Activated CD4-positive, alpha-beta T cell treated with anti-CD3 and anti-CD28 coated beads, Interleukin-2, amount 10 ng/mL, durations not matched to agents 24 days and 14 days (primary cell): ENCODE measurements around the gene CUL9. TPM values are rescaled to one million over a fixed set of nuclear protein-coding genes. Genes with fewer than 3 reads are reported as not detected.
A peak's percentile ranks its signal among the peaks of the same experiment; 100 is the strongest.

ENCODE experiments used
- DNase-seq: peaks from one replicate; pipeline ENCODE4 v3.0.0; 2022
- H3K27ac Mint-ChIP-seq: one replicate; pipeline ENCODE4 v1.8.0; 2022; ENCODE audit warnings: mild to moderate bottlenecking, mixed read lengths
- H3K27me3 Mint-ChIP-seq: one replicate; pipeline ENCODE4 v1.8.0; 2022; ENCODE audit warnings: mixed read lengths
- H3K36me3 Mint-ChIP-seq: one replicate; pipeline ENCODE4 v1.8.0; 2022; ENCODE audit warnings: low read depth, mild to moderate bottlenecking, mixed read lengths
- H3K4me1 Mint-ChIP-seq: one replicate; pipeline ENCODE4 v1.8.0; 2021; ENCODE audit warnings: mixed read lengths
- H3K4me3 Mint-ChIP-seq: one replicate; pipeline ENCODE4 v1.8.0; 2022; ENCODE audit warnings: mild to moderate bottlenecking, moderate library complexity, mixed read lengths
- H3K9me3 Mint-ChIP-seq: one replicate; pipeline ENCODE4 v1.8.0; 2021; ENCODE audit warnings: mixed read lengths
- intact Hi-C: fragments of 100-400 bp; cut with micrococcal nuclease; formaldehyde crosslinking; loops from one replicate; pipeline ENCODE4 v1.15.1; 2023
- total RNA-seq: library from RNA; stranded (reverse); gene quantifications from 2 replicates; pipeline ENCODE4 v1.2.3, GENCODE V29; 2022

The CUL9 gene
- total RNA-seq, 1 donor from 2014 or later = 38.1 TPM

GRCh38 chr6:43255408-43256054 is 73.5 kb downstream of the CUL9 start:
- Mint-ChIP-seq H3K4me3 (no peak overlapping the region), H3K36me3 (no peaks in the 10 kb centered on the region), H3K27ac (no peak overlapping the region), H3K27me3 (peaks cover 20% of the 10 kb centered on the region), H3K9me3 (no peaks in the 10 kb centered on the region), H3K4me1 (peaks cover 45% of the 10 kb centered on the region)
- intact Hi-C loops = no loop called here
- DNase-seq = no peak

- H3K4me1 Mint-ChIP-seq = peaks cover 33% of the 10 kb centered on the region
- H3K4me3 Mint-ChIP-seq = peak overlapping the region; percentile 63
- intact Hi-C loops = no loop called here
- no peaks in the 10 kb centered on the region for H3K9me3 Mint-ChIP-seq
- peak overlapping the region; percentile 74 for H3K27ac Mint-ChIP-seq
- H3K36me3 Mint-ChIP-seq = no peaks in the 10 kb centered on the region
- DNase-seq = no peak
- peaks cover 7% of the 10 kb centered on the region for H3K27me3 Mint-ChIP-seq
Observed at GRCh38 chr6:43256670-43257366, 74.8 kb downstream of the CUL9 start.

- Mint-ChIP-seq H3K9me3 (no peaks in the 10 kb centered on the region), H3K4me1 (peaks cover 32% of the 10 kb centered on the region), H3K36me3 (no peaks in the 10 kb centered on the region), H3K4me3 (peak overlapping the region; percentile 63), H3K27ac (peak overlapping the region; percentile 74), H3K27me3 (peaks cover 4% of the 10 kb centered on the region)
- intact Hi-C loops = no loop called here
- peak; percentile 65 for DNase-seq
Observed at GRCh38 chr6:43257367-43258145, 75.6 kb downstream of the CUL9 start.

- Mint-ChIP-seq H3K36me3 (no peaks in the 10 kb centered on the region), H3K4me1 (peaks cover 27% of the 10 kb centered on the region), H3K9me3 (no peaks in the 10 kb centered on the region), H3K4me3 (no peak overlapping the region), H3K27me3 (no peaks in the 10 kb centered on the region), H3K27ac (peak overlapping the region; percentile 74)
- intact Hi-C loops = no loop called here
- DNase-seq = no peak
Observed at GRCh38 chr6:43258180-43258579, 76.2 kb downstream of the CUL9 start.

GRCh38 chr6:43258807-43259686 is 77.1 kb downstream of the CUL9 start:
- Mint-ChIP-seq H3K27ac (peak overlapping the region; percentile 17), H3K4me1 (peaks cover 23% of the 10 kb centered on the region), H3K4me3 (no peak overlapping the region), H3K36me3 (no peaks in the 10 kb centered on the region), H3K27me3 (no peaks in the 10 kb centered on the region), H3K9me3 (no peaks in the 10 kb centered on the region)
- intact Hi-C loops = no loop called here
- no peak for DNase-seq

GRCh38 chr6:43260791-43261190 is 78.8 kb downstream of the CUL9 start:
- no peaks in the 10 kb centered on the region for H3K9me3 Mint-ChIP-seq
- peaks cover 18% of the 10 kb centered on the region for H3K4me1 Mint-ChIP-seq
- intact Hi-C loops = loop anchor here (5.0 kb wide), 2 partner anchors 33 to 92 kb away; partner anchors contain the start of gene DNPH1
- DNase-seq = no peak
- no peak overlapping the region for H3K27ac Mint-ChIP-seq
- H3K27me3 Mint-ChIP-seq = no peaks in the 10 kb centered on the region
- no peaks in the 10 kb centered on the region for H3K36me3 Mint-ChIP-seq
- H3K4me3 Mint-ChIP-seq = no peak overlapping the region

- intact Hi-C loops = loop anchor here (5.0 kb wide), 2 partner anchors 34 to 91 kb away; partner anchors contain the start of gene DNPH1
- Mint-ChIP-seq H3K36me3 (no peaks in the 10 kb centered on the region), H3K4me1 (peaks cover 16% of the 10 kb centered on the region), H3K9me3 (no peaks in the 10 kb centered on the region), H3K4me3 (no peak overlapping the region), H3K27me3 (no peaks in the 10 kb centered on the region), H3K27ac (no peak overlapping the region)
- DNase-seq = no peak
Observed at GRCh38 chr6:43261198-43261597, 79.2 kb downstream of the CUL9 start.

GRCh38 chr6:43262000-43262779 is 80.2 kb downstream of the CUL9 start:
- Mint-ChIP-seq H3K36me3 (no peaks in the 10 kb centered on the region), H3K4me1 (peaks cover 9% of the 10 kb centered on the region), H3K9me3 (no peaks in the 10 kb centered on the region), H3K4me3 (no peak overlapping the region), H3K27me3 (no peaks in the 10 kb centered on the region), H3K27ac (no peak overlapping the region)
- intact Hi-C loops = loop anchor here (2.0 to 5.0 kb wide), 4 partner anchors 35 to 245 kb away; partner anchors contain the start of gene DNPH1
- DNase-seq = no peak

- H3K9me3 Mint-ChIP-seq = no peaks in the 10 kb centered on the region
- no peak overlapping the region for H3K4me3 Mint-ChIP-seq
- H3K27ac Mint-ChIP-seq = no peak overlapping the region
- no peaks in the 10 kb centered on the region for H3K36me3 Mint-ChIP-seq
- DNase-seq = no peak
- peaks cover 3% of the 10 kb centered on the region for H3K4me1 Mint-ChIP-seq
- intact Hi-C loops = loop anchor here (2.0 to 5.0 kb wide), 4 partner anchors 36 to 244 kb away; partner anchors contain the start of gene DNPH1
- H3K27me3 Mint-ChIP-seq = peaks cover 2% of the 10 kb centered on the region
Observed at GRCh38 chr6:43262780-43263313, 80.9 kb downstream of the CUL9 start.

GRCh38 chr6:43263314-43264178 is 81.5 kb downstream of the CUL9 start:
- Mint-ChIP-seq H3K36me3 (no peaks in the 10 kb centered on the region), H3K9me3 (no peaks in the 10 kb centered on the region), H3K27ac (no peak overlapping the region), H3K4me3 (no peak overlapping the region), H3K27me3 (peaks cover 5% of the 10 kb centered on the region), H3K4me1 (peaks cover 2% of the 10 kb centered on the region)
- peak; percentile 93 for DNase-seq
- intact Hi-C loops = loop anchor here (2.0 to 5.0 kb wide), 4 partner anchors 36 to 243 kb away; partner anchors contain the start of gene DNPH1

GRCh38 chr6:43264599-43265145 is 82.7 kb downstream of the CUL9 start:
- H3K4me3 Mint-ChIP-seq = no peak overlapping the region
- DNase-seq = no peak
- no peak overlapping the region for H3K27ac Mint-ChIP-seq
- H3K27me3 Mint-ChIP-seq = peaks cover 12% of the 10 kb centered on the region
- no peaks in the 10 kb centered on the region for H3K9me3 Mint-ChIP-seq
- H3K36me3 Mint-ChIP-seq = no peaks in the 10 kb centered on the region
- H3K4me1 Mint-ChIP-seq = peaks cover 9% of the 10 kb centered on the region
- intact Hi-C loops = loop anchor here (5.0 kb wide), 3 partner anchors 37 to 88 kb away; partner anchors contain the start of gene DNPH1
